ENCODE results near the gene ZNF764. TPM values are rescaled to one million over a fixed set of nuclear protein-coding genes. Genes with fewer than 3 reads are reported as not detected.

The ZNF764 gene
- total RNA-seq, 4 donors from 2014 or later: 9.3 to 15.4 (median 11.8) TPM

GRCh38 chr16:30530163-30531037 is 27.8 kb downstream of the ZNF764 start:
- Histone ChIP-seq H3K9me3 (no peaks in the 10 kb centered on the region), H3K4me1 (peaks cover 15 to 29% of the 10 kb centered on the region in 2 donors), H3K27me3 (no peaks in the 10 kb centered on the region), H3K4me3 (replicated peaks in 1 of 3) (no peak overlapping the region), H3K36me3 (peaks cover 8 to 17% of the 10 kb centered on the region in 2 donors), H3K27ac (no peak overlapping the region)
- 86 to 88% methylated on average over 13 of the region's 13 CpGs for WGBS, 2 donors
- intact Hi-C loops (cut with DNase I): loop anchor here (10.0 kb wide), 1 partner anchor 104 kb away; no protein-coding TSS in a partner anchor
- TF ChIP-seq POLR2A (IDR thresholded peaks at IDR 0.05): no peak
- TF ChIP-seq CTCF (IDR thresholded peaks at IDR 0.05): no peak
- no peak for DNase-seq

GRCh38 chr16:30528799-30529457 is 29.2 kb downstream of the ZNF764 start:
- H3K27me3 ChIP-seq: no peaks in the 10 kb centered on the region
- WGBS, 2 donors: 70 to 72% methylated on average over 3 to 4 of the region's 4 CpGs

GRCh38 chr16:30527635-30528178 is 30.5 kb downstream of the ZNF764 start:
- Histone ChIP-seq H3K4me3 (replicated peaks in 1 of 3) (no peak overlapping the region), H3K36me3 (peaks cover 6 to 25% of the 10 kb centered on the region in 2 donors), H3K9me3 (no peaks in the 10 kb centered on the region), H3K27ac (peak overlapping the region; percentile 95 to 100 (median 98)), H3K4me1 (peaks cover 8 to 19% of the 10 kb centered on the region in 2 donors), H3K27me3 (no peaks in the 10 kb centered on the region)
- WGBS, 2 donors: 10 to 16% methylated on average over 14 of the region's 14 CpGs
- intact Hi-C loops (cut with DNase I): loop anchor here (2.0 kb wide), 1 partner anchor 83 kb away; the partner anchor contains the start of gene SEPHS2
- DNase-seq: peak; percentile 33 to 34
- no peak for TF ChIP-seq CTCF (IDR thresholded peaks at IDR 0.05)
- no peak for TF ChIP-seq POLR2A (IDR thresholded peaks at IDR 0.05)

More at GRCh38 chr16:30528799-30529457, 29.2 kb downstream of the ZNF764 start:
- DNase-seq: no peak
- TF ChIP-seq CTCF (IDR thresholded peaks at IDR 0.05): no peak
- TF ChIP-seq POLR2A (IDR thresholded peaks at IDR 0.05): no peak
- peaks cover 8 to 27% of the 10 kb centered on the region in 2 donors for H3K36me3 ChIP-seq
- intact Hi-C loops (cut with DNase I): no loop called here
- H3K4me1 ChIP-seq: peaks cover 13 to 28% of the 10 kb centered on the region in 2 donors
- no peak overlapping the region for H3K4me3 ChIP-seq (replicated peaks in 1 of 3)
- H3K9me3 ChIP-seq: no peaks in the 10 kb centered on the region
- no peak overlapping the region for H3K27ac ChIP-seq

- H3K4me3 ChIP-seq (replicated peaks in 1 of 3): peak overlapping the region; percentile 49 to 74 (median 65)
- intact Hi-C loops (cut with DNase I): loop anchor here (2.0 kb wide), 1 partner anchor 82 kb away; the partner anchor contains the start of gene SEPHS2
Observed at GRCh38 chr16:30526823-30527634, 31.1 kb downstream of the ZNF764 start.

More at GRCh38 chr16:30526823-30527634, 31.1 kb downstream of the ZNF764 start:
- Histone ChIP-seq H3K36me3 (peaks cover 0 to 18% of the 10 kb centered on the region in 2 donors), H3K9me3 (no peaks in the 10 kb centered on the region), H3K4me1 (peaks cover 8 to 21% of the 10 kb centered on the region in 2 donors), H3K27ac (peak overlapping the region; percentile 95 to 100 (median 98)), H3K27me3 (no peaks in the 10 kb centered on the region)
- 0% methylated on average over 13 to 23 of the region's 79 CpGs for WGBS, 2 donors
- DNase-seq: peak; percentile 99
- TF ChIP-seq CTCF (IDR thresholded peaks at IDR 0.05): peak in 4 of 6 experiments; percentile 25 to 44 (median 29)
- TF ChIP-seq POLR2A (IDR thresholded peaks at IDR 0.05): peak in 1 of 2 donors; percentile 82

All from thyroid gland (tissue), 4 donors.